Measurements from ENCODE around the gene ETS1.
A peak's percentile ranks its signal among the peaks of the same experiment; 100 is the strongest.

The ETS1 gene

DNA sequence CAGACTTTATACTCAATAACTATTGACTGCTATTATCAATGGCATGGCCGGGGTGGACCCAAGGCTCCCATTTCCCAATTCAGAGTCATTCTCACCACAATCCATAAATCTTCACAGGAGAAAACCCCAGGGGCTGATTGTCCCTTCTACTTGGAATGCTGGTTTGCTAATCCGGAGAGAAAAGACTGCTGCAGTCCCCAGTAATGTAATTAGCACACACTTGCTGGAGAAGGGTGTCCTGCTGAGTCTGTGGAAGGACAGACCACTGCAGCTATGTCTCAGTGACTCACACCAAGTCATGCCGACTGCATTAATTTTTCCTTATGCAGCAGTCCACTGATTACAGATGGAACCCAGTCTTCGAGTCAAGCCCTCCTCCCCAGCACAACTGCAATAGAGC lies 5.9 kb upstream of the ETS1 start:
- no peak for DNase-seq (ENCODE audit: low read depth)

GRCh38 chr11:128592454-128592853 lies 5.1 kb upstream of the ETS1 start:
- no peak for DNase-seq (ENCODE audit: low read depth)

GRCh38 chr11:128590587-128590986 lies 3.2 kb upstream of the ETS1 start:
- no peak for DNase-seq (ENCODE audit: low read depth)

GRCh38 chr11:128589998-128590397 lies 2.6 kb upstream of the ETS1 start:
- no peak for DNase-seq (ENCODE audit: low read depth)

DNA sequence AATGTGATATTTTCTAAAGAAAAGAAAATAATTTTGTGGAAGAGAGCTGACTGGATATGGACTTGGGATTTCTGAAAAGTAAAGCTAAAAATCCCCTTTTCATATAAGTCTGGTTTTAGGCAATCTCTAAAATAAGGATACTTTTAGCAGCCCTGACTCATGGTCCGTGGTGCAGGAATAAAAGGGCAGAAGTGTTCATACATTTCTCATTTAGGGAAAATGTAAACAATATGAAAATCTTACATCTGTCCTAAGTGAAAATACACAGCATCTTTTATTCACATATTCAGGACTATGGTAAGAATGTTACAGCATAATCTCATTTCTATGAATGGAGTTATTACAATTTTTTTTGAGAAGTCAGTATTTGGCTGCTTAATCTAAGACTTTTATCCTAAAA lies 735 bp upstream of the ETS1 start:
- DNase-seq (ENCODE audit: low read depth) = no peak

DNA sequence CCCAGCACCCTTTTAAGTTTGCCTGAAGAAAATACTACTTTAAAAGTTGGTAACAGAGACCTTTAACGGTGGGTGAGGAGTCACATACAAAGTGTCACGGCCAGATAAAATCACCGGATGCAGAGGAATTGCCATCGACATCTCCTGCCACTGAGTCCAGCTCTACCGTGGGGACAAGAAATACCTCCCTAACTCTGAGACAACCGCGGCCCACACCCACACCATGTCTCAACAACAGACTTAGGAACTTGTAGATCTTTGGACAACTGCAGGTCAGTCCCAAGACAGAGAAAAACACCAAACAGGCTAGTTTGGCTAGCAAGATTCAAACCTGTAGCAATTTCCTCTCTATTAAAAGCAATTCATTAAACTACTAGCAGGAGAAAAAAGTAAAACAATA lies 669 bp downstream of the ETS1 start:
- no peak for DNase-seq (ENCODE audit: low read depth)

- no peak for DNase-seq (ENCODE audit: low read depth)
These were observed 1.7 kb downstream of the ETS1 start for GRCh38 chr11:128585498-128586238.

DNA sequence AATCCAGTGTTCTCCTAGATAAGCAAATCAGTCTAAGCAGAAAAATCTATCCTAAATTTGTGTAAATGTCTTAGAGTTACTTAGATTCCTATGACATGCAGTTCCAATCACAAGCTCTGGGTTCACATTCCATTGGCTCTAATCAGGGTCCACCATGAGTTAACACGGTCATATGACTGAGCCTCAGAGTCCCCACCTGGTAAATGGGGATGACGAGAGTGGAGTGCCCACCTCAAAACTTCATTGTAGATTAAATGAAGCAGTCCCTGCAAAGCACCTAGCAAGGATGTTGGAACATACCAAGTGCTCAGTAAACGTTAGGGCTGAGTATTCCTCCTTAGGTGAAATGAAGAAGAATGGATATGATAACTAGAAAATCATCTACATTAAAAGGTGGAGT lies 3.1 kb downstream of the ETS1 start:
- no peak for DNase-seq (ENCODE audit: low read depth)

DNA sequence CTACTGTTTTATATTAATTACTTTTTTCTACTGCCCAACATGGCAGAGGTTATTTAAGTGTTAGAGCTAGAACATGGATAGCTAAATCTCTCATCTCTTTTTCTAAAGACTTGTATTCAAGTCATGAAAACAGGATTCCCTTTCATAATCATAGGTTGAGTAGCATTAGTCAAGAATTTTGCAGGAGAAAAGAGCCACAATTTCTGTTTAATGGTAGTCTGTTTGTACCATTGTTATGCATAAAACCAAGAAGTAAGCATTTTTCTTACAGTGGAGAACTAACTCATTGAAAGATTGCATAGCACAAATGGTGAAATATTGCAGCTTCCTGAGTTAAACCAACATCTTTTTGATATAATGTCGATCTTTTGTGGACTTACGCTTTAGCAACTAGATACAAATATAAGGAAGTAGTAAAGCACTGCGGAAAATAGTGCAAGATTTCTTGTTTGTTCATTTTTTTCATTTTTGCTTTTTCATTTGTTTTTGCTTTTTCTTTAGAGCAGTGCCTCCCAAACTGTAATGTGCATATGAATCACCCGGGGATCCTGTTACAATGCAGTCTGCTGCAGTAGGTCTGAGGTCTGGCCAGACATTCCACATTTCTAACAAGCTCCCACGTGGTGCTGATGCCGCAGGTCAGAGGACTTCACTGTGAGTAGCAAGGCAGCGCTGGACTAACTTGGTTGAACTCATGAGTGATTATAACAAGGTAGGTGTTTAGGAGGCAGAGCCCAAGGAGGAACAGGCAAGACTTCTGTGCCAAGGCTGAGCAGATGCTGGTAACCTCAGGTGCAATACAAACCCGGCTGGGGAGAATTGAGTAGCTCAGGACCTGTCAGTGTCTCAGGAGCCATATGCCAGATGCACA lies 4.6 kb downstream of the ETS1 start:
- peak; percentile 73 for DNase-seq (ENCODE audit: low read depth)

DNA sequence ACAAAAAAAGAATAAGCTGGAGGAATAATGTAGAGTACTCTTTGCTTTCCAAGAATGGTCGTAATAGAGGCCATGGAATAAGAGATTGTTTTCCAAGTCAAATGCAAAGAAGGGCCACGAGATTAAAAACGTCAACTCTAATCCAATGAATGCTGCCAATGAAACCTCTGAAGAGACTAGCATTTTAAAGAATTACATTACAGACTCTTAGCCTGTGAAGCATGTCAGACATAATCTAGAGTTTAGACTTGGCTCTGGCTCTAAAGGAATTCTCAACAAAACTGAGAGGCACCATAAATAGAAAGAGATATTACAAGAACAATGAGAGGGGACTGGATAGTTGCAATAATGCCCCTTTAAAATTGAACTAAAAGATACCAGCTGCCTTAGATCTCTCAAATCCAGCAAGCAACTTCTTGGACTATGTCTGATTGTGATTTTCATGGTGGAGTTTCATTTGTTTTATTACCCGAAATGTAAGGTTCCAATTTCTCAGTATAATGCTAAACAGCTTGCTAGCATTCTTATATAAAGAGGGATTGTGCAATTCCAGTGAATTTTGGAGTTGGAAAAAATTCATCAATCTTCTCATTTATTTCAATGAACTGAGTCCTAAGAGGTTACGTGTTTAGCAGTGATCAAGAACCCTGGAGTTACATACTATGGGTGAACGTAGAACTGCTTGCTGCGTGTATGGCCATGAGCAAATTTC lies 5.6 kb downstream of the ETS1 start:
- DNase-seq (ENCODE audit: low read depth) = no peak

DNA sequence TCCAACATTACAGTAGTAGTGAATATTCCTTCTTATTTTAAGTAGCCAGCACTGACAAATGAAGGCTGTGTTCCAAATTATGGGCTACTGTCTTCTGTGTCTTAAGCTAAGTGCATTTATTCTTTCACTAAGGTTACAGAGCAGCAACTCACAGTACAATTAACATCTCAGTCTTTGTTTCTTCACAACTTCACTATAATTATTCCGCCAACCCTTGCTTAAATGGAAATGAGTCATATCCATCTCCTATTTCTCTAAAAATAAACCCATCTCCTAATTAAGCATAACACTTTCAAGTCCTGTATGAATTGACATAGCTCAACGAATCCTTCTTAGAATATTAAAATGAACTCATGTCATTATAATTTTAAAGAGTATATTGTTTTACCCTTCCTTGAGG lies 6.7 kb downstream of the ETS1 start:
- no peak for DNase-seq (ENCODE audit: low read depth)

GRCh38 chr11:128579798-128580504 lies 7.4 kb downstream of the ETS1 start:
- DNase-seq (ENCODE audit: low read depth) = no peak

DNA sequence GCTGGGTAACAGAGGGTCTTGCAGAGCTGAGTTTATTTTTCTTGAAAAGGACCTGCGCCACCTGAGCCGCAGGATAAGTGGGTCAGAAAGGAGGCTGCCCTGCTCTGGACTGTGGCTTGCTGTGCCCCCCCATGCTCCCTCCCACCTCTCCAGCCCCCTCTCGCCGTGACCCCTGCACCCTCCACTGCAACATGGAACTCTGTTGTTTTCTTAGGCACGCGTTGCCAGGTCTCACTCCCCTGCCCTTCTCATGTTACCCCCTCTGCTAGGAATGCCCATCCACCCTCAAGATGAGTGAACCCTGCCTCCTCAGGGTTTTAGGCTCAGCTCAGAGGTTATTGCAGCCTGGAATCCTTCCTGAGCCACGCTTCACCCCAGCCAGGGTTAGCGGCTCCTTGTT lies 10.8 kb downstream of the ETS1 start:
- DNase-seq (ENCODE audit: low read depth) = no peak

GRCh38 chr11:128575961-128576350 lies 11.4 kb downstream of the ETS1 start:
- DNase-seq (ENCODE audit: low read depth) = no peak

- DNase-seq (ENCODE audit: low read depth) = no peak
These were observed 12.0 kb downstream of the ETS1 start for GRCh38 chr11:128575174-128575960.

GRCh38 chr11:128574576-128575011 lies 12.8 kb downstream of the ETS1 start:
- DNase-seq (ENCODE audit: low read depth) = no peak

GRCh38 chr11:128573638-128574037 lies 13.7 kb downstream of the ETS1 start:
- DNase-seq (ENCODE audit: low read depth) = no peak

DNA sequence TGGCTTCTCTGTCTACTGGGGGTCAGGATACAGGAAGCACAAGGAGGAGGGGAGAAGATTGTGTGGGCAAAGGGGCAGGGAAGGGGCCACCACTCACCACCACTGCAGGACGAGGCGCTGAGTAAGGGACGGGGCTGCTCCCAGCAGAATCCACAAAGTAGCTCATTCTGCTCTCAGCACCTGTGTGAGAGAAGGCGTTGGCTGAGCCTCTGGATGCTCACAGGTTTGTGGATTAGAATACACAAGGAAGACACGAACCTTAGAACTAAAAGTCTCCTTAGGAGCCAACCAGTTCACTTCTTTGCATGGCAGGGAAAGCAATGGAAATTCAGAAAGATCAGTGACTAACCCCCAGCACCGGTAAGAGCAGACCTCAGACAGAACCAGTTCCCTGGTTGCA lies 14.4 kb downstream of the ETS1 start:
- no peak for DNase-seq (ENCODE audit: low read depth)

DNA sequence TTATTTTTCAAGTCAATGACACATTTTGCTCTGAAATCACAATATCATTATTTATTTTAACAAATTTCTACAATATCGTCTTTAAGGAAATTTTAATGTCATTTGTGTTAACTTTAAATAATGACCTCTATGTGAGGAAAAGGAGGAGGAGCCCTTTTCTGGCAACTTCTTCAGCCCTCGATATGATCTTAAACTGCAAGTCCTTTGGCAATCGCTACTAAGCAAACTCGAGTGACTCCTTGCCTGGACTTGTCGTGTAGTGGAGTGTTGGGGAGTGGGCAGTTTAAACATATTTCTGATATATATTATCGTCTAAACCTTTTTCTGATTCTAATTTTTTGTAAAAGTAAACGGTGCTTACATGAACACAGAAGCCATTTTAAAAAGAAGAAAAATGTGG lies 16.7 kb downstream of the ETS1 start:
- DNase-seq (ENCODE audit: low read depth) = no peak

- DNase-seq (ENCODE audit: low read depth) = no peak
These were observed 18.1 kb downstream of the ETS1 start for GRCh38 chr11:128569291-128569690.

- DNase-seq (ENCODE audit: low read depth) = no peak
These were observed 19.1 kb downstream of the ETS1 start for GRCh38 chr11:128568166-128568778.

All from HS-5 (cell line).